ENCODE data around the gene PIGH.
"Not testable (repeated sequence)": the region's sequence is repeated elsewhere in the genome, so short reads cannot be mapped to it uniquely, and the experiment has no call there.

GRCh38 chr14:67626131-67626530 lies 26.1 kb upstream of the PIGH start:
- TF ChIP-seq POLR2A, CTCF (IDR thresholded peaks at IDR 0.05): not testable (repeated sequence)

All from right lobe of liver (tissue), 4 donors.